HEK293T (cell line): Measurements from ENCODE around the gene DYRK1B.

Experiments used
- CTCF ChIA-PET: fragments of 350-600 bp; formaldehyde crosslinking; extraction: SDS; loops from one replicate; lab custom pipeline; 2021; ENCODE audit warnings: antibody characterized with exemption, inconsistent platforms; lab: Yijun Ruan, JAX
- POLR2A ChIA-PET: fragments of 350-600 bp; formaldehyde crosslinking; extraction: SDS; loops from one replicate; lab custom pipeline; 2020; ENCODE audit warnings: antibody characterized with exemption, inconsistent platforms; lab: Yijun Ruan, JAX
- DNase-seq: peaks from one replicate; pipeline ENCODE4 v3.0.0; 2012; ENCODE audit warnings: mixed read lengths; ENCODE audit errors: extremely low spot score
- ARNT ChIP-seq: fragments of 450-650 bp; IDR thresholded peaks from 2 replicates; pipeline ENCODE4 v1.6.1; 2017; ENCODE audit warnings: mild to moderate bottlenecking
- BHLHE40 ChIP-seq: fragments of 450-650 bp; IDR thresholded peaks from 2 replicates; pipeline ENCODE4 v1.6.1; 2016; ENCODE audit warnings: mild to moderate bottlenecking, moderate library complexity, borderline replicate concordance
- CTBP1 ChIP-seq: fragments of 450-650 bp; IDR thresholded peaks from 2 replicates; pipeline ENCODE4 v1.6.1; 2016; ENCODE audit warnings: borderline replicate concordance
- ELF4 ChIP-seq: fragments of 450-650 bp; IDR thresholded peaks from 2 replicates; pipeline ENCODE4 v1.6.1; 2017; ENCODE audit warnings: antibody characterized with exemption
- FOXA1 ChIP-seq: fragments of 450-650 bp; IDR thresholded peaks from 2 replicates; pipeline ENCODE4 v1.6.1; 2016; ENCODE audit warnings: mild to moderate bottlenecking
- FOXK2 ChIP-seq: fragments of 450-650 bp; IDR thresholded peaks from 2 replicates; pipeline ENCODE4 v1.6.1; 2016; ENCODE audit warnings: mild to moderate bottlenecking
- FOXM1 ChIP-seq: fragments of 450-650 bp; IDR thresholded peaks from 2 replicates; pipeline ENCODE4 v1.6.1; 2017; ENCODE audit warnings: mild to moderate bottlenecking, borderline replicate concordance
- HDGF ChIP-seq: fragments of 450-650 bp; IDR thresholded peaks from 2 replicates; pipeline ENCODE4 v1.6.1; 2017; ENCODE audit warnings: antibody characterized with exemption, borderline replicate concordance
- L3MBTL2 ChIP-seq: fragments of 450-650 bp; conservative IDR thresholded peaks from 2 replicates; pipeline ENCODE4 v1.6.1; 2016; ENCODE audit warnings: mild to moderate bottlenecking
- LEF1 ChIP-seq: fragments of 450-650 bp; IDR thresholded peaks from 2 replicates; pipeline ENCODE4 v1.6.1; 2017; ENCODE audit warnings: mild to moderate bottlenecking, borderline replicate concordance
- NFRKB ChIP-seq: fragments of 450-650 bp; IDR thresholded peaks from 2 replicates; pipeline ENCODE4 v1.6.1; 2016; ENCODE audit warnings: mild to moderate bottlenecking, moderate library complexity
- PKNOX1 ChIP-seq: fragments of 450-650 bp; IDR thresholded peaks from 2 replicates; pipeline ENCODE4 v1.6.1; 2016
- SP1 ChIP-seq: fragments of 450-650 bp; IDR thresholded peaks from 2 replicates; pipeline ENCODE4 v1.6.1; 2017
- SUZ12 ChIP-seq: fragments of 450-650 bp; IDR thresholded peaks from 2 replicates; pipeline ENCODE4 v1.6.1; 2016; ENCODE audit warnings: mild to moderate bottlenecking
- TARDBP ChIP-seq: fragments of 450-650 bp; IDR thresholded peaks from 2 replicates; pipeline ENCODE4 v1.6.1; 2016
- ZNF384 ChIP-seq: fragments of 450-650 bp; IDR thresholded peaks from 2 replicates; pipeline ENCODE4 v1.6.1; 2016

DYRK1B gene

GRCh38 chr19:39874404-39874803 lies 40.4 kb upstream of the DYRK1B start:
- DNase-seq: no peak
- ChIA-PET POLR2A (no interaction called here), CTCF (no interaction called here)
- no peak for TF ChIP-seq ARNT
- TF ChIP-seq FOXA1: no peak
- no peak for TF ChIP-seq L3MBTL2
- TF ChIP-seq NFRKB: no peak

DNA sequence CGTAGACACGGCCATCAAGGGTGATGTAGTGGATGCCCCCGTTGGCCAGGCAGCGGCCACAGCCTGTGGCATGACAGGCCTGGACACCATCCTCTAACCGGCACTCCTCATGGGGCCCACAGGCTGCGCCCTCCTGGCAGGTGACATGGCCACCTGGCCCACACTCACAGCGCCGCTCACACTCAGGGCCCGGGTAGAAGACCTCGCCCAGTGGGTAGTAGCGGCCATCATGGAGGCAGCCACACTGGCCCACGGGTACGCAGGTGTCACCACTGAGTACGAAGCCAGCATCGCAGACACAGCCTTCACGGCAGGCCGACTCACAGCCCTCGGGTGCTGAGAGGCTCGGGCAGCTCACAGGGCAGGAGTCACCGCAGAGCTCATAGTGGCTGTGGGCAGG lies 39.4 kb upstream of the DYRK1B start:
- POLR2A ChIA-PET: no interaction called here
- no peak for DNase-seq
- no peak for TF ChIP-seq CTBP1
- no peak for TF ChIP-seq TARDBP
- TF ChIP-seq FOXA1: no peak
- TF ChIP-seq PKNOX1: no peak
- TF ChIP-seq ELF4: no peak
- TF ChIP-seq NFRKB: no peak
- no peak for TF ChIP-seq SP1
- TF ChIP-seq ZNF384: no peak
- no peak for TF ChIP-seq HDGF
- TF ChIP-seq FOXM1: no peak
- no peak for TF ChIP-seq ARNT
- TF ChIP-seq BHLHE40: no peak
- TF ChIP-seq SUZ12: no peak
- TF ChIP-seq L3MBTL2: no peak
- TF ChIP-seq LEF1: no peak
- no peak for TF ChIP-seq FOXK2
- CTCF ChIA-PET: no interaction called here

- DNase-seq: no peak
- ChIA-PET CTCF (no interaction called here), POLR2A (no interaction called here)
- TF ChIP-seq FOXM1: no peak
- TF ChIP-seq NFRKB: no peak
- no peak for TF ChIP-seq CTBP1
- no peak for TF ChIP-seq L3MBTL2
- TF ChIP-seq SUZ12: no peak
- TF ChIP-seq BHLHE40: no peak
Observed at GRCh38 chr19:39871886-39872866, 38.2 kb upstream of the DYRK1B start.

- TF ChIP-seq ARNT (no peak), SUZ12 (no peak), FOXA1 (no peak), L3MBTL2 (no peak), FOXM1 (no peak), ZNF384 (no peak), HDGF (no peak), NFRKB (no peak), PKNOX1 (no peak), FOXK2 (no peak), ELF4 (no peak), SP1 (no peak), BHLHE40 (no peak), CTBP1 (no peak), LEF1 (no peak), TARDBP (no peak)
- ChIA-PET CTCF (no interaction called here), POLR2A (no interaction called here)
- no peak for DNase-seq
Observed at GRCh38 chr19:39871362-39871761, 37.4 kb upstream of the DYRK1B start.

DNA sequence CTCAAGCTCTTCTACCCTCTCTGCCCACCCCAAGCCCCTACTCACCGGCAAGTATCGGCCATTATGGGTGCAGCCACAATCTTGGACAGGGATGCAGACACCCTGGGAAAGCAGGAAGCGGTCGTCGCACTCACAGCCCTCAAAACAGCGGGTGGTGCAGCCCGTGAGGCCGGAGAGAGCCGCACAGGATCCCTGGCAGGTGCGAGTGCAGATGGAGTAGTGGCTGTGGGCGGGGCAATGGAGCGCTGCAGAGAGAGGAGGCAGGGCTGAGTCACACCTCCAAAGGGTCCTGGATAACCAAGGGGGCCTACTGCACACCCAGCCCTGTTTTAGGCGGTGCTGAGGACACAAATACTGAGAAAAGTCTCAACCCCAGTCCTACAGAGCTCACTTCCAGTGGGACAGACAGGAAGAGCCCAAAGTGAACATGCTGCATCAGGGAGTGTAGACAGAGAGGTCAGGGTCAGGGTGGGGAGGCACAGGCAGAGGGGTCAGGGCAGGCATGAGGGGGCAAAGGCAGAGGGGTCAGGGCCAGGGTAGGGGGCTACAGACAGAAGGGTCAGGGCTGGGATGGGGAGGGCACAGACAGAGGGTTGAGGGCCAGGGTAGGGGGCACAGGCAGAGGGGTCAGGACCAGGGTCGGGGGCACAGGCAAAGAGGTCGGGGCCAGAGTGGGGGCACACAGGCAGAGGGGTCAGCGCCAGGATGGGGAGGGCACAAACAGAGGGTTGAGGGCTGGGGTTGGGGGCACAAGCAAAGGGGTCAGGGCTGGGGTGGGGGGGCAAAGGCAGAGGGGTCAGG lies 36.4 kb upstream of the DYRK1B start:
- DNase-seq: no peak
- CTCF ChIA-PET: interaction anchor here (1.1 kb wide), 1 partner anchor 27 kb away, joined by 3 read pairs; no protein-coding TSS in a partner anchor
- TF ChIP-seq TARDBP (no peak), PKNOX1 (no peak), LEF1 (no peak), ZNF384 (no peak), NFRKB (no peak), FOXA1 (no peak), L3MBTL2 (no peak), FOXM1 (no peak), FOXK2 (no peak), CTBP1 (no peak)
- POLR2A ChIA-PET: no interaction called here

DNA sequence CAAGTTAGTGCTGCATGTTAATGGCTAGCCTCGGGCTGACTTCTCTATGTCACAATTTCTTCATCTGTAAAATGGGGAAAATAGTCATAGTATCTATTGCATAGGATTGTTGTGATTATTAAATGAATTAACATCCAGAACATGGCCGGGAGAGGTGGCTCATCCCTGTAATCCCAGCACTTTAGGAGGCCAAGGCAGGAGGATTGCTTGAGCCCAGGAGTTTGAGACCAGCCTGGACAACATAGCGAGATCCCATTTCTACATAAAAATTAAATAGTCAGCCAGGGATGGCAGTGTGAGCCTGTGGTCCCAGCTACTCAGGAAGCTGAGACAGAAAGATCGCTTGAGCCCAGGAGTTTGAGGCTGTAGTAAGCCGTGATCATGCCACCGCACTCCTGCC lies 34.0 kb upstream of the DYRK1B start:
- DNase-seq: no peak
- CTCF ChIA-PET: interaction anchor here (0.7 kb wide), 1 partner anchor 21 kb away, joined by 3 read pairs; no protein-coding TSS in a partner anchor
- POLR2A ChIA-PET: interaction anchor here (1.3 kb wide), 1 partner anchor 21 kb away, joined by 6 read pairs; the partner anchor contains the start of gene FBL
- no peak for TF ChIP-seq L3MBTL2
- TF ChIP-seq HDGF: no peak
- TF ChIP-seq BHLHE40: no peak
- no peak for TF ChIP-seq CTBP1
- no peak for TF ChIP-seq SUZ12
- no peak for TF ChIP-seq TARDBP
- TF ChIP-seq ZNF384: no peak
- TF ChIP-seq NFRKB: no peak
- no peak for TF ChIP-seq PKNOX1
- TF ChIP-seq LEF1: no peak
- no peak for TF ChIP-seq SP1
- TF ChIP-seq ELF4: no peak
- TF ChIP-seq FOXK2: no peak
- no peak for TF ChIP-seq FOXA1
- no peak for TF ChIP-seq FOXM1
- TF ChIP-seq ARNT: no peak
